Measurements from ENCODE around the gene CFL2.

CFL2 gene

GRCh38 chr14:34668111-34668510 is 46.3 kb downstream of the CFL2 start:
- H3K9me3 Mint-ChIP-seq (ENCODE audit: low read depth): no peaks in the 10 kb centered on the region
- no peaks in the 10 kb centered on the region for H3K36me3 Mint-ChIP-seq
- H3K27ac Mint-ChIP-seq: no peak overlapping the region
- peaks cover 13% of the 10 kb centered on the region for H3K4me1 Mint-ChIP-seq (ENCODE audit: low read depth)
- H3K27me3 Mint-ChIP-seq: no peaks in the 10 kb centered on the region
- H3K4me3 Mint-ChIP-seq: no peak overlapping the region

DNA sequence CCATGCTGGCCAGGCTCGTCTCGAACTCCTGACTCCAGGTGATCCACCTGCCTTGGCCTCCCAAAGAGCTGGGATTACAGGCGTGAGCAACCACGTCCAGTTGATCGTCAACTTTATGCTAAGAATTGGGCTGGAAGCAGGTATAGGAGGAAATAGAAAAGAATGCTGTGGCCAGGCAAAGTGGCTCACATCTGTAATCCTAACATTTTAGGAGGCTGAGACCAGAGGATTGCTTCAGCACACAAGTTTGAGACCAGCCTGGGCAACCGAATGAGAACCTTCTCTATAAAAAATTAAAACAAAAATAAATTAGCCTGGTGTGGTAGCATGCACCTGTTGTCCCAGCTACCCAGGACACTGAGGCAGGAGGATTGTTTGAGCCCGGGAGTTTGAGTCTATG is 47.4 kb downstream of the CFL2 start:
- H3K4me1 Mint-ChIP-seq (ENCODE audit: low read depth): peaks cover 13% of the 10 kb centered on the region
- H3K4me3 Mint-ChIP-seq: no peak overlapping the region
- H3K36me3 Mint-ChIP-seq: peaks cover 3% of the 10 kb centered on the region
- no peak overlapping the region for H3K27ac Mint-ChIP-seq
- no peaks in the 10 kb centered on the region for H3K27me3 Mint-ChIP-seq
- H3K9me3 Mint-ChIP-seq (ENCODE audit: low read depth): no peaks in the 10 kb centered on the region

- H3K4me1 Mint-ChIP-seq (ENCODE audit: low read depth): peaks cover 13% of the 10 kb centered on the region
- H3K4me3 Mint-ChIP-seq: peak overlapping the region; percentile 6
- H3K9me3 Mint-ChIP-seq (ENCODE audit: low read depth): peaks cover 2% of the 10 kb centered on the region
- H3K36me3 Mint-ChIP-seq: peaks cover 3% of the 10 kb centered on the region
- H3K27me3 Mint-ChIP-seq: no peaks in the 10 kb centered on the region
- peak overlapping the region; percentile 72 for H3K27ac Mint-ChIP-seq
Observed at GRCh38 chr14:34665785-34666435, 48.5 kb downstream of the CFL2 start.

- Mint-ChIP-seq H3K9me3 (ENCODE audit: low read depth) (peaks cover 6% of the 10 kb centered on the region), H3K27ac (no peak overlapping the region), H3K4me1 (ENCODE audit: low read depth) (peaks cover 13% of the 10 kb centered on the region), H3K36me3 (peaks cover 3% of the 10 kb centered on the region), H3K27me3 (no peaks in the 10 kb centered on the region), H3K4me3 (no peak overlapping the region)
Observed at GRCh38 chr14:34662561-34663088, 51.8 kb downstream of the CFL2 start.

GRCh38 chr14:34660796-34661195 is 53.6 kb downstream of the CFL2 start:
- peaks cover 6% of the 10 kb centered on the region for H3K4me1 Mint-ChIP-seq (ENCODE audit: low read depth)
- no peaks in the 10 kb centered on the region for H3K27me3 Mint-ChIP-seq
- H3K36me3 Mint-ChIP-seq: peaks cover 3% of the 10 kb centered on the region
- H3K4me3 Mint-ChIP-seq: no peak overlapping the region
- peaks cover 6% of the 10 kb centered on the region for H3K9me3 Mint-ChIP-seq (ENCODE audit: low read depth)
- no peak overlapping the region for H3K27ac Mint-ChIP-seq

Measured in activated naive CD8-positive, alpha-beta T cell (primary cell).